NCI-H1417 (cell line): Measurements from ENCODE around the gene ELF1.

Source experiments
- DNase-seq, 3 experiments: peaks; one replicate each; lab custom pipeline; 2025; lab: John Stamatoyannopoulos, UW

Gene ELF1

DNA sequence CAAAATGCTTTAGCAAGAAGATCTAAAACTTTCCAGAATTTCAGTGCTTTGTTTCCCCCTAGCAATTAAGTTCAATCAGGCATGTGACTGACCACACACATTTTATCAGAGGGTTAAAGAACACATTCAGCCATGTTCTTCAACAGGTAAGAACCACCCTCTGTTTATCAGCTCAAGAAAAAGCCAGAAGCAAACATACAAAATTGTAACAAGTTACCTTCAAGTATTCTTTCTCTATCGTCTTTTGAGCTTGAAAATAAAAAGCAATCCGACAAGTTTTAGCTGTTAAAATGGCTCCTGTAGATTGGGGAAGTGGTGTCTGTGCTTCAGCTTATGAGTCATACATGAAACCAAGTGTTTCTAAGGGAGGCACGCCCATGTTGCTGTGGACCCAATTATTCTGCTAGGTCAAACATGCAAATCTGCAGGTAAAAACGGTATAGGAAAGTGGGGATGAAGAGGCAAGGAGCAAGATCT, at the start of gene ELF1:
ELF1 (minus strand) TSS at position 306 of the 477 bp plus-strand sequence. CDS start 37,262 bp downstream, outside the sequence.
- peak in 2 of 3 experiments; percentile 31 to 65 for DNase-seq

DNA sequence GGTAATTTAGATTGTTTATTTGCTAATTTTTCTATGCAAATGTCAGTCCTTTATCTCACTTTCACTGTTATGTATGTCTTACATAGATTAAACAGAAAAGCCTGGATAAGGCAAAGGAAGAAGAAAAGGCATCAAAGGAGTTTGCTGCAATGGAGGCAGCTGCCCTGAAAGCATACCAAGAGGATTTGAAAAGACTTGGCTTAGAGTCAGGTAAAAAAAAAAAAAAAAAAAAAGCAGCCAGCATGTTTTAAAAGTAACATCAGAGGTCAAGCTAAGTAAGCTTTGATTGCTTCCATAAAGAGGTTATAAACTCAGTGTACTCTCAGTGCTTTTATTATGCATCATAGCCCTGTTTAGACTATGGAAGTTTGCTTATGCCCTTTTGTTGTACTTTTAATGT, 46.0 kb upstream of the ELF1 start:
- DNase-seq: no peak

DNA sequence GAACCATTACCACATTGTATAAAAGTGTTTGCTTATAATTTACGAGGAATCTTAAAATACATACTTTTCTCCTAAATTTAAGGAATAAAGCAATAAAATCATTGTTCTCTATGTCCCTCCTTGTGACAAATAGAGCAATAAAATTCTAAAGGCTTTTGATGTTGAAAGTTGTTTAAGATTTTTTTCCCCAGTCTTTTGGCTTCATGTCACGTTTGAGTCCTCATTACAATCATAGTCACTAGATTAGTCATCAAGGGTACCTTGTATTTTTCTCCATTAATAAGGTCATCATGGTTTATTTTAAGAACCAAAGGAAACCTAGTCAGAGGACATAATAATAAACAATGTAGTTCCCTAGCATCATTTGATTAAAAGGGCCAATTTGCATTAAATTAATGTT, 45.4 kb upstream of the ELF1 start:
- DNase-seq: no peak

DNA sequence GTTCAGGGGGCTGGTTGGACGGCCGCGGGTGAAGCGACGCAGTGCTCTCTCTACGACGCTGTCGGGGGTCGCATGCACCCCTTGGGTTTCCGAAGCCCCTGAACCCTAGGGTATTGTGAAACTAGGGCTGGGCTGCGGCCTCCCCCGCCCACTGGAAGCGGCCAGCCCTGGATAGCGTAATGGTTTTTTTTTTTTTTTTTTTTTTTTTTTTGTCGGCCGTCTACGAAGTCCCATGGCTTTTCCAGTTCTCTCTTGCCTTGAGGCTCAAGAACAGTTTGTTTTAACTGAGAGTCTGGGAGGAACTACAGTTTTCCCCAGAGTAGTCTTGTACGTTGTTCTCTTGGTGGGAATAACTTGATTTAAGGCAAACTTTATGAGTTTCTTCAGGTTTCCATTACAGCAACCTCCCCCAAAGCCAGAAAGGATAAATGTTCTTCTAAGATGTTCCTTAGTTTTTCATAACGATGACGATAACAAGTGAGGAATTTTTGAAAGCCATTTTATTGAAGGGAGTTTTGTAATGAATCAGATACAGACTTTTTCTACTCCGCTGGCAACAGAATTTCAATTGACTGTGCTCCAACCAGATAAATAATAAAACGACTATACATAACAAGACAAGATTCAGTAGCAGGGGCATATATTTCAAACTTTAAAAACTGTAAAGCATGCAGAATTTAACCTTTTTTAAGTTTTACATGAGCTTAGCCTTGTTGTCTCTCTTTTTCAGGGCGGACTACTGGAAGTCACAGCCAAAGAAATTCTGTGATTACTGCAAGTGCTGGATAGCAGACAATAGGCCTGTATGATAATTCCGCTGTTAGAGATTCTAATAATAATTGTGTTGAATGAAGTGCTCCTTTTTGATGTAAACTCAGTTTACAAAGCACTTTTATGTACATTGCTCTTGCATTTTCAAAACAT, 43.1 kb upstream of the ELF1 start:
- DNase-seq: peak in 1 of 3 experiments; percentile 22

DNA sequence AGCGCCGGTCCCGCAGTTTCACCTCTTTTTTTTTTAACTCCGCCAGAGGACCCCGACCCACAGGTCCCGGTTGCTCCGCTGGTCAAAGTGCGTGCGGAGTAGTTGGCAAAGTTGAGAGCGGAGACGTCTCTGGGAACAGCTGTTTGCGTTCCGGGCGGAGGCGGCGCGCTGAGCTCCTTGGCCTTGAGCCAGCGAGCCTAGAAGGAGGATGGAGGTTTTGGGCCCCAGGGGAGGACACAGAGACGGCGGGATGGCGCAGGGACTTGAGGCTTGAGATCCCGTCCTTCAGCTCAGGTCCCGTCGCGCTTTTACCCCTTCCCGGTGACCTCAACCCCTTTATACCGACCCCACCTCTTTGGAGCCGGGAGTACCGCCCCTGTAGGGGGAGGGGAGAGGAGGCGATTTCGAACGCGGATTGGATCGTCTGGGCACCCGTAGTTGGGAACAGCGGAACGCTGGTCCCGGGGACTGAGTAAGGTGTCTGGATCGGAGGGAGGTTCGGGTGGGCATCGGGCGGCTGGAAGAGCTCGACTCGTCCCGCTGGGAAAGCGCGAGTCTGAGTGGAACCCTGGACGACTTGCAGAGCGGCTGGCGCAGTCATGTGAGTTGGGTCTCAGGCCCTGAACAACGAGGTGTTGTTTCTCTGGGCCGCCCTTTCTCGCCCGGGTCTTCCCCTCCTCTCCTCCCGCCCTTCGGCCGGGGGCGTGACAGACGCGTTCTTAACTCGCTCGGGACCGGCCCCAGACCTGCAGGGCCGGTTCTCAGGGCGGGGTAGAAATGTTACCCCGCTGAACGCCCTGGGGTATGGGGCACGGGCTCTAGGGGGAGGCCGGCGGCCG, 42.2 kb upstream of the ELF1 start, which contains the start of gene WBP4:
WBP4 (plus strand) TSS at position 435 of the 839 bp plus-strand sequence; CDS start at position 600, 165 bp downstream.
- DNase-seq: peak; percentile 92 to 93 (median 93)

DNA sequence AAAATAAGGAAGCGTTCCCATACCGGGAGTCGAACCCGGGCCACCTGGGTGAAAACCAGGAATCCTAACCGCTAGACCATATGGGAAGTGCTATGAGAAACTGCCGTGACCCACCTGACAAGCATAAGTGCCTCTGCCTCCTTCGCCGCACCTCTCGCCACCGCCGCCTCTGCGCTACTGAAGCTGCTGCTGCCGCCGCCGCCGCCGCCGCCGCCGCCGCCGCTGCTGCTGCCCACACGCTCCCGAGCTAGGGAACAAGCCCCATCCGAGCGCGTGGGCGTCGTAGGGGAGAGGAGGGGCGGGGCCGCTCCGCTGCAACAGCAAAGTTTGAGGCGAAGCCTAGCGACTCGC, 41.6 kb upstream of the ELF1 start:
- DNase-seq: peak; percentile 78 to 95 (median 87)

DNA sequence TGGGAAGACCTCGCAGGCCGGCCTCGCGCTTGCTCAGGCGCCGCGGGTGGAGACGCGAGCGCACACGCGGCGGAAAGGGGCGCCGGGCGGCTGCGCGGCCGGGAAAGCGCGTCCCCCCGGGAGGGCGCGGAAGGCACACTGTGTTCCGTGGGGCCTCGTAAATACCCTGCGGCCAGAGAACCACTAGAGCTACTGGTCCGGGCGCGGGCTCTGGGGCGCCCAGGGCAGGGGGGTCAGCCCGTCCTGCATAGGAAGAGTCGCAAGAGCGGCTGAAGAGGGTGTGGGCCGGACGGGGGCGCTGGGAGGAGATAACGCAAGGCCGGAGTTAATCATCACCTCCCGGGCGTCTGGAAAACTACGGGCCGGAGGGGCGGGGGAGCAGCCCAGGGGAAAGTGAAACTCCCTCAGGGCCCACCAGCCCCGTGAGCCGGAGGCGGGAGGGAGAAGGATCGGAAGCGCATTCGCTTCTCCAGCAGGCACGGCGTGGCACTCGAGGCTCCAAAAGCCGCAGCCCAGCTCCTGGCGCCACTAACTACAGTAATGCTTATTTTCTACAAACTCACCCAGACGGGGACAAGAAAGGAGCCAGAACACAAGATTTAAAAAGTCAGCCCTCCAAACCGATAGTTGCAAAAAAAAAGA, 41.1 kb upstream of the ELF1 start:
- DNase-seq: peak; percentile 79 to 95 (median 87)

DNA sequence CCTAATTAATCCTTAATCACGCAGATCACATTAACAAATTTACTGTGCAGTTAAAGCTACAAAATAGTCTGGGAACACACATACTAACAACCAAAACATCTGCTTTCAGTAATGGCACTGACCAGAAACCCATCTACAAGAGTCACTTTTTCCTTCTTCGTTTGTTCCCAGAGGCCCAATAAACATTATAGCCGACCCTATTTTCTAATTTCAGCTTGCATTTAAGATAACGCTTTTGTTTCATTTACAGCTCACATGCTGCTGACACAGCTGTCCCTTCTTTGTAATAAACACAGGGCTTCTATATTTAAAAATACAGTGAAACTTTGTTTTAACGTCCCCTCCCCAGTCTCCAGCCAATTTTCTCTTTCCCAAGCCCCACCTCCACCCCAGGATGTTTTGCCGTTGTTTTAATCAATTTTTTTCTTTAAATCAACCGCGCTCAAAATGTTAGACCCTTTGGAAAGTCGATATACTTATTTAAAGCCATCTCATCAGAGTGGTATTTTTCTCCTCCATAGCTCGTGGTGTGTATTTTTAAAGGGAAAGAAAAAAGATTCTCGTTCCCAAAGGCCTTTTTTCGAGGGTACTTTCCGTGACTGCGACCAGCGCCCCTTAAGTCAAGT, 40.5 kb upstream of the ELF1 start:
- peak in 1 of 3 experiments; percentile 12 for DNase-seq

DNA sequence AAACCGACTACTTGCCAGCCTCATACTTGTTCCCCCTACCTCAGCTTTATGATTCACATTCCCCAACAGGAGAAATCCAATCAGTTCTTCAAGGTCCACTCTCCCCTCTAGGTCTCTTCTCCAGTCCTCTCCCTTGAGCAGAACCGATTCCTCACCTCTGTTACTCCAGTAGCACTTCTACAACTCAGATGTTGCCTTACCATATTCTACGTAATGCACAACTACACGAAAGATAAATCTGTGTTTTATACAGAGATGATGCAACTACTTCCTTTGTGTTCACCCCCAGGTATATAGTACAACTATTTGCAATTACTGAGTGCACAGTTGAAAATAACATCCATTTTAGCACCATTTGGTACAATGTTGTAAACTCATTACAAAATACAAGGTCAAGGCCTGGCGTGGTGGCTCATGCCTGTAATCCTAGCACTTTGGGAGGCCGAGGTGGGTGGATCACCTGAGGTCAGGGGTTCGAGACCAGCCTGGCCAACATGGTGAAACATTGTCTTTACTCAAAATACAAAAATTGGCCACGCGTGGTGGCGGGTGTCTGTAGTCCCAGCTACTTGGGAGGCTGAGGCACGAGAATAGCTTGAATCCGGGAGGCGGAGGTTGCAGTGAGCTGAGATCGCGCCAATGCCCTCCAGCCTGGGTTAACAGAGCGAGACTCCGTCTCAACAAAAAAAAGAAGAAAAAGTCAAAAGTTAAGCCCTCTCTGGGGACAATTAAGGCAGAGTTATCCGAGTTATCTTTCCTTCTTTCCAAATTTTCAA, 39.4 kb upstream of the ELF1 start:
- no peak for DNase-seq

DNA sequence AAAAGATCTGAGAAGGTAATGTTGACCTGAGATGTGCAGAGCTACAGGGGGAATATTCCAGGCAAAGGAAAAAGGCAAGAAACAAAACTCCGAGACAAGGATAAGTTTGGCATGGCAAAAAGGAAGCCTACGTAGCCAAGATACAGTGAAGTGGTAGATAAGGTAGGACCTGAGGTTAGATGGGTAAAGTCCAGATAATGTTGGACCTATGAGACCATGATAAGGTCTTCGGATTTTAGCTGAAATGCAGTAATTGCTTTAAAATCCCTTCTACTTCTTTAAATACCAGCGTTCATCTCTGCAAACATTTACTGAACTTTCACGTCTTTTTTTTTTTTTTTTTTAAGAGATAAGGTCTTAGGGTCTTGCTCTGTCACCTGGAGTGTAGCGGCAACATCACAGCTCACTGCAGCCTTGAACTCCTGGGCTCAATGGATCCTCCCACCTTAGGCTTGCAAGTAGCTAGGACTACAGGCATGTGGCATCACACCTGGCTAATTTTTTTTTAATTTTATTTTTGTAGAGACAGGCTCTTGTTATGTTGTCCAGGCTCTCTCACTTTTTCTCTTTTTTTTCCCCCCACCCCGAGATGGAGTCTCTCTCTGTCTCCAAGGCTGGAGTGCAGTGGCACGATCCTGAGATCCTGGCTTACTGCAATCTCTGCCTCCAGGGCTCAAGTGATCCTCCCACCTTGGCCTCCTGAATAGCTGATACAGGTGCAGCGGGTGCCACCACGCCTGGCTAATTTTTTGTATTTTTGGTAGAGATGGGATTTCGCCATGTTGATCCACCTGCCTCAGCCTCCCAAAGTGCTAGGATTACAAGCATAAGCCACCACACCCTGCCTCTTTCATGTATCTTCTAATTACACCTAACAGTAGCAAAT, 38.0 kb upstream of the ELF1 start:
- DNase-seq: no peak

DNA sequence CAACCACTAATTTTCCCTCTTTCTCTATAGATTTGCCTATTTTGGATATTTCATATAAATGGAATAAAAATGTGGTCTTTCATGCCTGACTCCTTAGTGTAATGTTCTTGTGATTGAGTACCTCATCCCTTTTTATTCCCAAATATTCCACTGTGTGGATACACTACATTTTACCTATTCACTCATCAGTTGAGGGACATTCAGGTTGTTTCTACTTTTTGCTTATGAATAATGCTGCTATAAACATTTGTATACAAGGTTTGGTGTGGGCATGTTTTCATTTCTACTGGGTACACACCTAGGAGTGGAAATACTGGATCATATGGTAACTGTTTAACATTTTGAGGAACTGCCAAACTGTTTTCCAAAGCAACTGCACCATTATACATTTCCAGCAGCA, 37.1 kb upstream of the ELF1 start:
- DNase-seq: no peak

DNA sequence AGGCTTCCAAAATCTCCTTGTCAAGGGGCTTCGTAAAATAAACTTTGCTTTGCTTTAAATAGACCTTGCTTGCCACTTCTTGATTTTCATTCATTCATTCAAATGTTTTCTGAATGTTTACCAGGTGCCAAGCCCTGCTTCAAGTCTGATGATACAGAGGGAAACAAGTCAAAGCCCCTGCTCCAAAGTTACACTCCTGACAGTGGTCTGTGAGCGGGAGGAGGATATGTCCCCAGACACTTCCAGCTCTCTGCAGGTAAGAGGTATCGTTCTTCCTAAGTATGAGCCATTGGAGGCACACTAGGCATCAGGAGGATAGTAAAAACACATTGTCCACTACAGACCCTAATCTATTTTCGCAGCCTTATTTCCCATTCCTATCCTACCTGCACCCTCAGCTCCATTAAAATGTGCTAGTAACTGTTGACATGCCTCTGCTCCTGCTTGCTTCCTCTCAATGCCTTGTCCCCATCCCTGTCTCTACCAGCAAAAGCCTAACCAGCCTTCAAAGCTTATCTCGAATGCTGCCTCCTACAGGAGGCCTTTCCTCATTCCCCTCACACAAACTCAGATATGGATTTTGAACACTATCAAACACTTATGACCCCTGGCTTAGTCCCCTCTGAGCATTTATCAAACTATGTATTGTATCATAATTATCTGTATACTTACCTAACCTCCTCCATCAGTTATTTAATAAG, 36.0 kb upstream of the ELF1 start:
- no peak for DNase-seq

DNA sequence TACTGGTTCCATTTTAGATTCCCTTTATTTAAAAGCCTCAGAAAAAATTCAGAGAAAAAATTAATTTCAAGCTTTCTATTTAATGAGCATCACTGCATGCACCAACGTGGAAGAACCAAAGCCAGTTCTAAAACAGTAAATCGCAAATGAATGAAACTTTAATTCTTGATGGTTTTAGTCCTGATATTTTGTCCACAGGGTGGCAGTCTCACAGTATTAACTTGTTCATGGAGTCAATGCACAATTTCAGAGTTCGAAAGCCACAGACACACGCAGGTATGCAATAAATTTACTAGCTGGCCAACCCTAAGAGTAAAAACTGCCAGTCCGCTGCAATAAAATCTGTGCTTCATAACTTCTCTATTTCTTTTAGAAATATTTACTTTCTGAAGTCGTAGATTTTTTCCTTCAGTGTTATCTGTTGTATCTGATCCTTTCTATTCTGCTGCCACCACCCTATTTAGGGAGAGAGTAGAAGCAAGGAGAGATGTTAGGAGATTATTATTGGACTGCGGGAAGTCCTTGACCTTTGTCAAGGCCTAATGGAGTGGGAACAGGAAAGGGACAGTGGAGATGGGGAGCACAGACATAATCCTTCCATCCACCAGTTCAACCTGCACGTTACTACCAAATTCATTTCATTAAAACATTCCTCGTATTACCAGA, 35.2 kb upstream of the ELF1 start:
- peak; percentile 4 to 56 (median 36) for DNase-seq

DNA sequence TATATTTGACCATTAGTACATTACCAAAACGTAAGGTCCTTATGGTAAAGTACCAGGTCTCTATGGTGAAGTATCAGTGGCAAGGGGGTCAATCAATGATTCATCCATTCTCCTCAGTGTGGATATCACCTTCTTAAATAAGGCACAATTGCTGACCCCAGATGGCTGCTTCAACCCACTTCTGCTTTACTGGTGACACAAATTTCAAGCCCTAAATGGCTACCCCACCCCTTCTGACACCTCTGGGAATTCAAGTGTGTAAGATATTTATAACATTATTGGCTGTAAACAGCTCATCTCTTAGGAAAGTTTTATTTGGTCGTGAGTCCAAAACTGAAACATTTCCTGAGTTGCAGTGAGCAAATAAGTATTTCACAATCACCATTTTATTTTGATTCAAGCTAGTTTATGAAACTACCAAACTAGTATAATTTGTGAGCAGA, 34.3 kb upstream of the ELF1 start:
- no peak for DNase-seq

DNA sequence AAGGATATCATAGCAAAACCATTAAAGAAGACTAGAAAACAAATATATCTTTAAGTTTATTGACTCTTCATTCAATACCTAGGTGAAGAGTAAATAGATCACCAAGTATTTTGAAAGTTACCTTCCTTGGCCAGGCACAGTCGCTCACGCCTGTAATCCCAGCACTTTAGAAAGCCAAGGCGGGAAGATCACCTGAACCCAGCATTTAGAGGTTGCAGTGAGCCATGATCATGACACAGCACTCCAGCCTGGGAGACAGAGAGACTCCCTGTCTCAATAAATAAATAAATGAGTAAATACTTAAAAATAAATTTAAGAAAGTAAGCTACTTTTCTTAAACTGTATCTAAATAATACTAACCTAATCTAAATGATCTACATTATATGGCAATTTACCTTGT, 33.3 kb upstream of the ELF1 start:
- DNase-seq: no peak

DNA sequence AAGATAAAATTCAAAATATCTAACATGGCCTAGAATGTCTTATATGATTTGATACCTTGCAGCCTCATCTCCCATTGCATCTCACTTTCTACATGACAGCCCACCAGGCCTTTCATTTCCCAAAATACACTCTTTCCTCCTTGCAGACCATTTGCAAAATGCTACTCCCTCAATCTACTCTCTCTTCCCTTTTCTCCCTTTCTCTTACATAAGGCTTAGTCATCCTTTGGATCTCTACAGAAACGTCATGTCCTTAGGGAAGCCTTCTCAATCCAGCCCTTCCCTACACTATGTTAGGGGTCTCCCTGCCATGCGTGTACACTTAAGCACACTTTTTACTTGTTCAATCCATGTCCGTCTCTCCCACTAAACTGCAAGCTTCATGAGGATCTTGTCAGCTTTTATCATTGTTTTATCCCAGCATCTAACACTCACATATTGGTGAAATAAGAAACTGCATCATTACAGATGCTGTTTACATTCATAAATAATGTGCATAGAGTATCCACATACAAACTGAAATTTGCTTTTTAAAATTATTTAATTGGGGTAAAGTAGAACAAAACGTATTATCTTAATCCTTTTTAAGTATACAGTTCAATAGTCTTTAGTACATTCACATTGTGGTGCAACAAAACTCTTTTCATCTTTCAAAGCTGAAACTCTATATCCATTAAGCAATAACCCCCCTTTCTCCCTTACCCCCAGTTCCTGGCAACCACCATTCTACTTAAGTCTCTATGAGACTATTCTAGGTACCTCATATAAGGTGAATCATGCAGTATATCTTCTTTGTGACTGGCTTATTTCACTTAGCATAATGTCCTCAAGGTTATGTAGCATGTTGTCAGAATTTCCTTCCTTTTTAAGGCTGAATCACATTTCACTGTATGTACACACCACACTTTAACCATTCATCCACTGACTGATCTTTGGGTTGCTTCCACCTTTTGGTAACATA, 30.6 kb upstream of the ELF1 start:
- DNase-seq: no peak

DNA sequence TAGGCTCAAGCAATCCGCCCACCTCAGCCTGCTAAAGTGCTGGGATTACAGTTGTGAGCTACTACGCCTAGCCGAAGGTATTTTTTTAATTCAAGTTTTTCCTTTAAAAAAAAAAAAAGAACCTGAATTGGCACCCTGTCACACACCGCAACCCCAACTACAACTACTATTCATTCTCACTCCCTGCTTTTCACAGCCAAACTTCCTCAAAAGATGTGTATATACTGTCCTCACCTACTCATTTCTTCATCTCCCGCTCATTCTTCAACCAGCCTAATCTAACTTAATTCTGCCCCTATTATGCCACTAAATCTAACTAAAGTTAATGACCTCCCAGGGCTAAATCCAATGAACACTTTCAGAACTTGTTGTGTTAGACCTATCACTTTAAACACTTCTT, 29.5 kb upstream of the ELF1 start:
- DNase-seq: no peak
